Neuronal stem cell (in vitro differentiated cells): ENCODE measurements around the gene RNF166.

ENCODE experiments used
- DNase-seq: peaks from one replicate; pipeline ENCODE4 v3.0.0-alpha.2; 2013; ENCODE audit warnings: low spot score
- H2AFZ ChIP-seq: one replicate; pipeline ENCODE4 v1.6.1; 2013; ENCODE audit warnings: mild to moderate bottlenecking, low read length, inconsistent platforms
- H2AK5ac ChIP-seq: 2 replicates; pipeline ENCODE4 v1.6.1; 2013; ENCODE audit warnings: low read depth, mild to moderate bottlenecking, inconsistent platforms, low read length, moderate library complexity, mixed read lengths
- H2BK120ac ChIP-seq: 2 replicates; pipeline ENCODE4 v1.6.1; 2013; ENCODE audit warnings: low read depth, mild to moderate bottlenecking, inconsistent platforms, low read length, moderate library complexity, mixed read lengths
- H2BK12ac ChIP-seq: one replicate; pipeline ENCODE4 v1.6.1; 2013; ENCODE audit warnings: low read length, inconsistent platforms
- H2BK15ac ChIP-seq: 2 replicates; pipeline ENCODE4 v1.6.1; 2013; ENCODE audit warnings: mild to moderate bottlenecking, low read length, inconsistent platforms, mixed read lengths
- H2BK5ac ChIP-seq: one replicate; pipeline ENCODE4 v1.6.1; 2013; ENCODE audit warnings: inconsistent platforms, mild to moderate bottlenecking, low read length, moderate library complexity
- H3K14ac ChIP-seq: one replicate; pipeline ENCODE4 v1.6.1; 2013; ENCODE audit warnings: low read length, inconsistent platforms
- H3K18ac ChIP-seq: 2 replicates; pipeline ENCODE4 v1.6.1; 2013; ENCODE audit warnings: low read length, inconsistent platforms
- H3K23ac ChIP-seq: 2 replicates; pipeline ENCODE4 v1.6.1; 2013; ENCODE audit warnings: low read depth, mild to moderate bottlenecking, mixed read lengths, low read length, inconsistent platforms; ENCODE audit not compliant: poor library complexity
- H3K27ac ChIP-seq: replicated peaks from 3 replicates; pipeline ENCODE4 v1.5.1; 2013; ENCODE audit warnings: low read length, inconsistent platforms
- H3K27me3 ChIP-seq, 3 experiments: 2 replicates each; pipeline ENCODE4 v1.6.1; 2013; ENCODE audit warnings: low read length in 3 of 3, mild to moderate bottlenecking in 2 of 3, inconsistent platforms in 1 of 3, low read depth in 1 of 3, mixed read lengths in 1 of 3, moderate library complexity in 1 of 3; ENCODE audit not compliant: control insufficient read depth in 3 of 3, insufficient read depth in 3 of 3
- H3K36me3 ChIP-seq, 2 donors: replicated peaks in 1 of 2; 2 replicates each; pipeline ENCODE4 v1.6.1; 2013; ENCODE audit warnings: low read length in 2 of 2; ENCODE audit not compliant: control insufficient read depth in 2 of 2, insufficient read depth in 2 of 2
- H3K4ac ChIP-seq: 2 replicates; pipeline ENCODE4 v1.6.1; 2013; ENCODE audit warnings: inconsistent platforms, mild to moderate bottlenecking, low read length, moderate library complexity
- H3K4me1 ChIP-seq, 2 donors: 1 replicate in 1 of 2; 2 replicates in 1 of 2; pipeline ENCODE4 v1.6.1; 2013; ENCODE audit warnings: low read length in 2 of 2, low read depth in 1 of 2; ENCODE audit not compliant: control insufficient read depth in 2 of 2, insufficient read depth in 1 of 2
- H3K4me2 ChIP-seq: one replicate; pipeline ENCODE4 v1.6.1; 2013; ENCODE audit warnings: mild to moderate bottlenecking, low read length, inconsistent platforms; ENCODE audit not compliant: insufficient read depth, poor library complexity, severe bottlenecking
- H3K4me3 ChIP-seq, 2 donors: 2 replicates each; pipeline ENCODE4 v1.5.1; 2013; ENCODE audit warnings: low read length in 2 of 2, mild to moderate bottlenecking in 2 of 2, inconsistent platforms in 1 of 2, moderate library complexity in 1 of 2
- H3K79me1 ChIP-seq: one replicate; pipeline ENCODE4 v1.6.1; 2013; ENCODE audit warnings: low read depth, mild to moderate bottlenecking, inconsistent platforms, low read length, moderate library complexity
- H3K9ac ChIP-seq: one replicate; pipeline ENCODE4 v1.6.1; 2013; ENCODE audit warnings: mild to moderate bottlenecking, low read depth, low read length, inconsistent platforms; ENCODE audit not compliant: poor library complexity
- H3K9me3 ChIP-seq, 2 donors: replicated peaks in 1 of 2; 2 replicates each; pipeline versions ENCODE3 to v1.6.1; 2013; ENCODE audit warnings: low read length in 2 of 2, mild to moderate bottlenecking in 2 of 2, inconsistent platforms in 1 of 2, low read depth in 1 of 2, mixed read lengths in 1 of 2, moderate library complexity in 1 of 2; ENCODE audit not compliant: control insufficient read depth in 2 of 2, insufficient read depth in 1 of 2
- H4K8ac ChIP-seq: one replicate; pipeline ENCODE4 v1.6.1; 2013; ENCODE audit warnings: low read depth, mild to moderate bottlenecking, inconsistent platforms, low read length, moderate library complexity
- H4K91ac ChIP-seq: one replicate; pipeline ENCODE4 v1.6.1; 2013; ENCODE audit warnings: low read length, low read depth, mild to moderate bottlenecking, inconsistent platforms; ENCODE audit not compliant: poor library complexity
- WGBS, 2 donors: extraction: QIAGEN DNeasy Blood & Tissue Kit; methylation state at CpG; one replicate each; pipeline ENCODE4 v1.1.7; 2013; ENCODE audit warnings: missing lambda C conversion rate in 2 of 2, mixed read lengths in 1 of 2; ENCODE audit not compliant: insufficient read length in 2 of 2, insufficient replicate concordance in 1 of 2; ENCODE audit errors: extremely low coverage in 2 of 2; 5-methylcytosine and 5-hydroxymethylcytosine counted together

Gene RNF166

DNA sequence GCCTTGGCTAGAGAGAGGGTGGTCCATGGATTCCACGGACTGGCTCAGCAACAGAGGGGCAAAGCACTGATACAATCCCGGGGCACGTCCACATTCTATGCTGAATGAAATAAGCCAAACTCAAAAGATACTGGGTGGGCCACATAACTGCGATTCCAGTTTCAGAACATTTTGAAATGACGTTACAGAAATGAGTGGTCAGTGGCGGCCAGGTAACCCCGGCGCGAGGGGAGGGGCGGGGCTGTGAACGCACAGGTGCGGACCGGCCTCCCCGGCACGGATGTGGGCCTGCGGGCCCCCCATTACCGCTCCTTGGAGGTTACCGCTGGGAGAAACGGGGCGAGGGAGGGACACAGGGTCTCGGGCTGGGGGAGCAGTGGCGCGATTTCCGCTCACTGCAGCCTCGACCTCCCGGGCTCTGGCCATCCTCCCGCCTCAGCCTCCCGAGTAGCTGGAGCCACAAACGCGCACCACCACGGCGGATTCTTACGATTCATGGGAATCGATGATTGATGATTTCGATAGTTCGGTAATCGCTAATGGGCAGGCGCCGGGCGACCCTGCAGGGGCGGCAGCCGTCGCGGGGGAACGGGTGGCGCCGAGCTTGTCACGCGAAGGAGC lies 43.9 kb downstream of the RNF166 start:
- Histone ChIP-seq H2AFZ (peak overlapping the region; percentile 83), H2BK120ac (no peak overlapping the region), H3K4me2 (peak overlapping the region; percentile 87), H3K79me1 (peaks cover 28% of the 10 kb centered on the region), H4K8ac (no peak overlapping the region), H3K9ac (peak overlapping the region; percentile 95), H2BK5ac (peak overlapping the region; percentile 66), H2BK12ac (no peak overlapping the region), H2AK5ac (peak overlapping the region; percentile 74), H3K27ac (peak overlapping the region; percentile 64), H3K23ac (peak overlapping the region; percentile 99), H3K18ac (peak overlapping the region; percentile 93), H3K36me3 (peaks cover 13 to 54% of the 10 kb centered on the region in 2 donors), H3K27me3 (no peaks in the 10 kb centered on the region), H3K9me3 (no peaks in the 10 kb centered on the region), H4K91ac (no peak overlapping the region), H3K4me3 (peak overlapping the region; percentile 75 to 92), H2BK15ac (peak overlapping the region; percentile 92), H3K4me1 (peaks cover 6% of the 10 kb centered on the region in 2 donors), H3K14ac (peak overlapping the region; percentile 94), H3K4ac (no peak overlapping the region)
- DNase-seq: no peak
- WGBS, 2 donors: no CpG with 5 or more reads among the region's 49 CpGs

DNA sequence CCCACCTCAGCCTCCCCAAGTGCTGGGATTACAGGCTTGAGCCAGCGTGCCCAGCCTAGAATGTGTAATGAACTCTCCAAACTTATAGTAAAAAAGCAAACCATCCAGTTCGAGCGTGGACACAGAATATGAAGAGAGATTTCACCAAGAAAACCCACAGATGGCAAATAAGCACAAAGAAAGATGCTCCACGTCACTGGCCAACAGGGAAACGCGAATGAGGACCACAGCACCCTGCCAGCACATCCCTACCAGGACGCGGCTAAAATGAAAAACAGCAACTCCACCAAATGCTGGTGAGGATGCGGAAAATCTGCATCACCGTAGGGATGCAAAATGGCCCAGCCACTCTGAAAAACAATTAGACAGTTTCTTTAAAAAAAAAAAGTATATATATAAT lies 44.7 kb downstream of the RNF166 start:
- no peak overlapping the region for H2BK120ac ChIP-seq
- no peak for DNase-seq
- H3K4ac ChIP-seq: no peak overlapping the region
- peaks cover 19 to 57% of the 10 kb centered on the region in 2 donors for H3K36me3 ChIP-seq
- no peak overlapping the region for H2AFZ ChIP-seq
- H3K27me3 ChIP-seq: no peaks in the 10 kb centered on the region
- H3K18ac ChIP-seq: no peak overlapping the region
- H2AK5ac ChIP-seq: no peak overlapping the region
- no peak overlapping the region for H2BK15ac ChIP-seq
- H3K9me3 ChIP-seq: no peaks in the 10 kb centered on the region
- no peak overlapping the region for H3K27ac ChIP-seq
- no peak overlapping the region for H3K4me2 ChIP-seq
- H4K8ac ChIP-seq: no peak overlapping the region
- no peak overlapping the region for H2BK5ac ChIP-seq
- WGBS, 2 donors: no CpG with 5 or more reads among the region's 10 CpGs
- peaks cover 5 to 6% of the 10 kb centered on the region in 2 donors for H3K4me1 ChIP-seq
- H3K23ac ChIP-seq: no peak overlapping the region
- H3K14ac ChIP-seq: no peak overlapping the region
- H3K79me1 ChIP-seq: peaks cover 29% of the 10 kb centered on the region
- H4K91ac ChIP-seq: no peak overlapping the region
- no peak overlapping the region for H3K9ac ChIP-seq
- H3K4me3 ChIP-seq: peak overlapping the region; percentile 66 to 75
- H2BK12ac ChIP-seq: no peak overlapping the region

DNA sequence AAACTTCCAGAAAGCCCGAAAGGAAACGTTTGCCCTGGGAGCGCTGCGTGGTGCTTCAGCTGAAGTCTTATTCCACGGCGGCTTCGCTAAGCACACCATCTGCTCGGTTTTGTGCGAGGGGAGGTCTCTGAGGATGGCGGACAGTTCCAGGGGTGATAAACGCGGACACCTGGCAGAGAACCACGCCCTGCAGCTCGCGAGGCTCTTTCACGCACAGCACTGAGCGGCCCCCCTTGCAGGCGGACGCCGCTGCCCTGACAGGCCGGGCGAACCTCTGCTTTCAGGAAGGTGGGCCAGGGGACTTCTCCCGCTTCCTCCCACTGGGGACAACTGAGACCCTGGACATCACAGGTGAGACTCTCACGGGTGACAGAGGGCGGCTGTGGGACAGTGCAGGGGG lies 47.0 kb downstream of the RNF166 start:
- peak overlapping the region; percentile 57 for H3K18ac ChIP-seq
- peak overlapping the region; percentile 53 for H2BK5ac ChIP-seq
- H2BK120ac ChIP-seq: peak overlapping the region; percentile 87
- peaks cover 36 to 68% of the 10 kb centered on the region in 2 donors for H3K36me3 ChIP-seq
- H3K9ac ChIP-seq: peak overlapping the region; percentile 44
- no peak overlapping the region for H3K4me2 ChIP-seq
- H3K9me3 ChIP-seq: no peaks in the 10 kb centered on the region
- H2BK15ac ChIP-seq: no peak overlapping the region
- no peak overlapping the region for H3K4me3 ChIP-seq
- H3K27ac ChIP-seq: no peak overlapping the region
- peak overlapping the region; percentile 56 for H2AK5ac ChIP-seq
- no peak overlapping the region for H4K8ac ChIP-seq
- H3K4me1 ChIP-seq: peaks cover 5 to 6% of the 10 kb centered on the region in 2 donors
- peak overlapping the region; percentile 43 for H3K23ac ChIP-seq
- WGBS, 2 donors: no CpG with 5 or more reads among the region's 25 CpGs
- no peak overlapping the region for H4K91ac ChIP-seq
- H3K14ac ChIP-seq: no peak overlapping the region
- H2AFZ ChIP-seq: no peak overlapping the region
- no peak for DNase-seq
- H3K27me3 ChIP-seq: no peaks in the 10 kb centered on the region
- no peak overlapping the region for H2BK12ac ChIP-seq
- peaks cover 32% of the 10 kb centered on the region for H3K79me1 ChIP-seq
- no peak overlapping the region for H3K4ac ChIP-seq

DNA sequence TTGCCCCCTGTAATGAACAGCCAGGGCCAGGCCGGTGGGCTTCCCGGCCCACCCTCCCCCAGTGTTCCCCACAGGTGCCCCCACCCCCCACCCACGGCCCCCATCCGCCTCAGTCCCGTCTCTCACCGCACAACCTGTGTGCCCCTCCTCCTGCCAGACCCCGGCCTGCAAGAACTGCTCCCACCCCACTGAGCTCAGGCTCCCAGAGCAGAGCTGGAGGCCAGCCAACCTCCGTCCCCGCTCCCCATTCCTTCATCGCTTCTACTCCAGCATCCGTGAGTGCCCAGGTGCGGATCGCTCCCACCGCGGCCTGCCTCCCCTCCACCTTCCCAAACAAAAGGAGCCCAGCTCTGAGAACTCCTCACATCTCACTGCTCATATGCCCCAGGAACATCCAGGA lies 47.5 kb downstream of the RNF166 start:
- H3K4ac ChIP-seq: no peak overlapping the region

More for the DNA sequence above, 47.5 kb downstream of the RNF166 start:
- H3K9me3 ChIP-seq: no peaks in the 10 kb centered on the region
- no peak overlapping the region for H3K27ac ChIP-seq
- H2BK12ac ChIP-seq: no peak overlapping the region
- no peak overlapping the region for H2AFZ ChIP-seq
- H3K4me3 ChIP-seq: no peak overlapping the region
- no peak overlapping the region for H3K23ac ChIP-seq
- H3K4me2 ChIP-seq: no peak overlapping the region
- no peak overlapping the region for H4K8ac ChIP-seq
- no peaks in the 10 kb centered on the region for H3K27me3 ChIP-seq
- peak overlapping the region; percentile 44 for H3K9ac ChIP-seq
- H3K36me3 ChIP-seq: peaks cover 41 to 72% of the 10 kb centered on the region in 2 donors
- peak overlapping the region; percentile 87 for H2BK120ac ChIP-seq
- H2BK5ac ChIP-seq: peak overlapping the region; percentile 53
- peaks cover 32% of the 10 kb centered on the region for H3K79me1 ChIP-seq
- peak overlapping the region; percentile 57 for H3K18ac ChIP-seq
- no peak overlapping the region for H3K14ac ChIP-seq
- no peak overlapping the region for H2AK5ac ChIP-seq
- no peak overlapping the region for H4K91ac ChIP-seq
- no CpG with 5 or more reads among the region's 15 CpGs for WGBS, 2 donors
- no peak for DNase-seq
- H3K4me1 ChIP-seq: peaks cover 5 to 6% of the 10 kb centered on the region in 2 donors
- H2BK15ac ChIP-seq: no peak overlapping the region
